HG02642 (cell line): ENCODE measurements around the gene CNTNAP2.
"Not testable (repeated sequence)": the region's sequence is repeated elsewhere in the genome, so short reads cannot be mapped to it uniquely, and the experiment has no call there.

Experiments
- ATAC-seq: cut with Tn5 transposase; IDR thresholded peaks from one replicate; pipeline ENCODE4 v1.9.1; 2021; ENCODE audit warnings: mild to moderate bottlenecking; ENCODE audit not compliant: unreplicated experiment, poor library complexity

Gene CNTNAP2

DNA sequence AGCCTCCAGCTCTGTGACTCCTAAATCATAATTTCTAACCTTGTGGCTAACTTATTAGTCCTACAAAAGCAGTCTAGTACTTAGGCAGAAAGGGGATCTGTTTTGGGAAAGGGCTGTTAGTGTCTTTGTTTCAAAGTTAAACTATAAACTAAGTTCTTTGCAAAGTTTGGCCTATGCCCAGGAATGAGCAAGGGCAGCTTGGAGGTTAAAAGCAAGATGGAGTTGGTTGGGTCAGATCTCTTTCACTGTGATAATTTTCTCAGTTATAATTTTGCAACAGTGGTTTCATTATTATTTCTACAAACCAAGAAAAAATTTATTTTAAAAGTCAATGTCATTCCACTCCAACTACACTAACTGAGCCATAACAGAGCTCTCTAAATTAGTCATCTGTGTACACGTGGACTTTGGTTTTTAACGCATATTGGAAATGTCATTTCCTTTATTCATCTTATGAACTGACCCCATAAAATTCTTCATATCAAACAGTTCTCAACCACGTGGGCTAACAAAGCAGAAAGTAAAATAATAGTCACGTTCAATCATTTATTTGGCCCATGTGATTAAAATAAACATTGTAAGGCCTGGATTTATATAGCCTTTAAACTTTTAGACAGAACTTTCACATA lies 2330.7 kb downstream of the CNTNAP2 start:
- peak; percentile 90 for ATAC-seq

DNA sequence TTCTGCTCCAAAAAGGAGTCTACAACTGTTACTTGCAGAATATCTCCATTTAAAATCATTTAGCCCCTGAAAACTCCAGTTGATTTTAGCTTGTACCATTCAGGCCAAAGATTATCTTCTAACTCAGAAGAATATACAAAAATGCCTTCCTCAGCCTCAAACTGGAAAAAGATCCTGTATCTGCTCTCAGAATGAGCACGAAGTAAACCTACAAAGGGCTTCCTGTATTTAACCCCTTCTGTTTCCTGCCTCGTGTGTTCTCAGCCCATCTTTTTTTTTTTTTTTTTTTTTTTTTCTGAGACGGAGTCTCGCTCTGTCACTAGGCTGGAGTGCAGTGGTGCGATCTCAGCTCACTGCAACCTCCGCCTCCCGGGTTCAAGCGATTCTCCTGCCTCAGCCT lies 2334.9 kb downstream of the CNTNAP2 start:
- not testable (repeated sequence) for ATAC-seq

DNA sequence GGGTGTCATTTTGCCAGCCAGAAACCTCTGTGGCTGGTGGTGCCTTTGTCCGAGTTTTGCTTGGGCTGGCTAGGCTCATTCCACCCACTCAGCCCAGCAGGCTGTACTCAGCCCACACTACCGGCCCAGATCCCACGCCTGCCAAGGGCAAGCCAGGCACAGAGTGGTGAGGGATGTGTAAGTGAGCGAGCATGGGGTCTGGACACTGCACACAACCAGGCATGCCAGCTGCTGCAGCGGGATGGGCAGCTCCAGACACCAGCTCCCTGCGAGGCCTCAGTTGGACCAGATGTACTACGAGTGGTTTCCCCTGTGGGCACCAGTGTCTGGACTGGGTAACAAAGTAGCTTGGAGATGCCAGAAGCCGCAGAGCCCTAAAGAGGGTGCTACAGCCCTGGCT lies 2339.8 kb downstream of the CNTNAP2 start:
- no peak for ATAC-seq

DNA sequence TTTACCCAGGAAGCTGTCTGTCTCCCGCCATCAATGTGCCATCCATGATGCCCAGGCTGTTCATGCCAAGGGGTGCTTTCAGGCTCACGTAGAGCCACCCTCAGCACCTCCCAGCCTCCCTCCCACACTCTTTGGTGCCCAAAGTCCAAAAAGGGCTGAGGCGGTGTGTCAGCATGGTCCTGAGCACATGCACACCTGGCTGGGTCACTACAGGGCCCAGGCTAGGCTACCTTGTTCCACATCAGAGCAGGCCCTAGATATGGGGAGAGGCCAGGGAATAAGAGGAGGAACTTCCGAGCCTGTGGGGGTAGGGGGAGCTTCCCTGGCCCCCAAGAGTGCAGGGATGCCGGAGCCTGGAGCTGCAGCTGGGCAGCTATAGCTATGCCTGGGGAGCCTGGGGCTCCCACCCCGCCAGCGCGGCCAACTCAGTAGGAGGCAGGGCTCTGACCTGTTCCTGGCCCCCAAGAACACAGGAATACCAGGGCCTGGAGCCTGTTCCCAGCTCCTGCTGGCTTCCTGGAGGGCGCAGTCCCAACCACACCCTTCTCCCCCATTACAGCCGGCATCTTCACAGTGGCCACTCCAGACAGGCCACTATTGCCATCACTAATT lies 2340.8 kb downstream of the CNTNAP2 start:
- no peak for ATAC-seq

DNA sequence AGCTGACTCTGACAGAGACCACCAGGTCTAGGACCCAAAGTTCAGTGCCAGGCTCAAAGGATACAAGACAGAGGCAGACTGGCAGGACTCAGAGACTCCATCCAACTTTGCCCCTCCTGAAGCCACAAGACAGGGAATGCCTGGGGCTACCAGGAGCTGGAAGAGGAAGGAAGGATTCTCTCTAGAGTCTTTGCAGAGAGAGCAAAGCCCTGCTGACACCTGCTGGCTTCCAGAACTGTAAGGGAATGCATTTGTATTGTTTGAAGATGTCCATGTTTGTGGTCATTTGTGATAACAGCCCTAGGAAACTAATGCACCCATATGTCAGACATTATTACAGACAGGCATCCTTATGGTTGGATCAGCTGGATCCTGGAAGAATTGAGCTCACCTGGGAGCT lies 2341.7 kb downstream of the CNTNAP2 start:
- ATAC-seq, result no peak

DNA sequence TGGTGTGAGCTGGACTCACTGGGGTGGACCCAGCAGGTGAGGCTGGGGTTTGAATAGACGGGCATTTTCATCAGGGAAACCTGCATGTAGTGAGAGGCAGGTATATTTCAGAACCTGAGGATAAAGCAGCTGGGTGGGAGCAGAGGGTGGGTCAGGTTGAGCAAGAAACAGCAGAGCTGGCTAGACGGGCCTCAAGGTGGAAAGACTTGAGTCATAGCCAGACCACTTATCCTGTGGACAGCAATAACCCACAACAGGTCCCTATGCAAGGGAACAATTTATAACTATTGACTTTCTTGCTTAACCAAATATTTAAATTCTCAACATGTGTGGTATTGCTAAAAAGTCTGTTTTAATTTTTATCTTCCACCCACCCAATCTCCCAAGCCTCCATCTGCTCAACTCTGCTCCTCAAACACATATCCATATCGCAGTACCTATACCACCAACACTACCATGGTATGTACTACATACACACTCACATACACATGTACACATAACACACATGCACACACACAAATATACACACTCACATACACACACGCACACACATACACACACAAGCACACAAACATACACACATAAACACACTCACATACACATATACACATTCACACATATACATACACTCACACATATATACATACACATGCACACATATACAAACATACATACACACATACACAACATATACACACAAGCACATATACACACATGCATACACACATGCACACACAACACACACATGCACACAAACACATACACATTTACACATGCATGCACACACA lies 2345.0 kb downstream of the CNTNAP2 start:
- ATAC-seq, result no peak

DNA sequence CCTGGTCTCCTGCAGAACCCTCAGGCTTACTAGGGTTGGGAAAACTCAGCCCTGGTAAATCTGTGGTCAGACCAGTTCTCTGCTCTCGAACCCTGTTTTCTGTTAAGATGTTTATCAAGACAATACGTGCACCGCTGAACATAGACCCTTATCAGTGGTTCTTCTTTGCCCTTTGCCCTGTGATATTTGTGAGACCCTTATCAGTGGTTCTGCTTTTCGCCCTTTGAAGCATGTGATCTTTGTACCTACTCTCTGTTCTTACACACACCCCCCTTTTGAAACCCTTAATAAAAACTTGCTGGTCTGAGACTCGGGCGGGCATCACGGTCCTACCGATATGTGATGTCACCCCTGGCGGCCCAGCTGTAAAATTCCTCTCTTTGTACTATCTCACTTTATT lies 2346.2 kb downstream of the CNTNAP2 start:
- ATAC-seq, result not testable (repeated sequence)

DNA sequence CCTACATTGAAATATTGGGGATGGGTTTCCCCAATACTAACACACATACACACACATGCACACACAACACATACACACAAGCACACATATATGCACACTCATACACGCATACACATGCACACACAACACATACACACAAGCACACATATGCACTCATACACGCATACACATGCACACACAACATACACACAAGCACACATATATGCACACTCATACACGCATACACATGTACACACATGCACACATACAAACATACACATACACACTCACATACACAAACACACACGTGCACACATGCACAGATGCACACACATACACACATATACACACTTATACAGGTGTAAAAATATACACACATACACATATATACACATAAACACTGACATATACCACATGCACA lies 2346.6 kb downstream of the CNTNAP2 start:
- no peak for ATAC-seq

DNA sequence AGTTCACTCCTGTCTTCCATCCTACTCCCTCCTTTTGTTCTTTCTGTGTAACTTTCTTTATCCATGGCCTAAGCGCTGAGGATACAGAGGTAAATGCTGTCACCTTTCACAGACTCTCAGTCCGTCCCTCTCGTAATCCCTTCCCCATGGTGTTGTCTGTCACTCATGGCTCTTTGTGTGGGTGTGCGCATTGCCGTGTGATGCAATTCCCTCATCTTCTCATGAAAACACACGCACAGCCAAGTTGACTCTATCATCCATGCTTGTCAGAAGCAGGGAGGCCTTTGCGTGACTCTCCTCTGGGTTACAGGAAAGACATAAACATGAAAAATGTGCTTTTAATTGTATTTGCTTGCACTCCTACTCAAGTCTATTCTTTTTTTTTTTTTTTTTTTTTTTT lies 2348.3 kb downstream of the CNTNAP2 start:
- ATAC-seq, result no peak

DNA sequence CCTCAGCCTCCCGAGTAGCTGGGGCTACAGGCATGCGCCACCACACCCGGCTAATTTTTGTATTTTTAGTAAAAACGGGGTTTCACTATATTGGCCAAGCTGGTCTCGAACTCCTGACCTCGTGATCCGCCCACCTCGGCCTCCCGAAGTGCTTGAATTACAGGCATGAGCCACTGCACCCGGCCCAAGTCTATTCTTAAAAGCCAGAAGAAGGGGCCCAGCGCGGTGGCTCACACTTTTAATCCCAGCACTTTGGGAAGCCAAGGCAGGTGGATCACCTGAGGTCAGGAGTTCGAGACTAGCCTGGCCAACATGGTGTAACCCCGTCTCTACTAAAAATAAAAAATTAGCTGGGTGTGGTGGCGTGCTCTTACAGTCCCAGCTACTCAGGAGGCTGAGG lies 2348.8 kb downstream of the CNTNAP2 start:
- not testable (repeated sequence) for ATAC-seq

DNA sequence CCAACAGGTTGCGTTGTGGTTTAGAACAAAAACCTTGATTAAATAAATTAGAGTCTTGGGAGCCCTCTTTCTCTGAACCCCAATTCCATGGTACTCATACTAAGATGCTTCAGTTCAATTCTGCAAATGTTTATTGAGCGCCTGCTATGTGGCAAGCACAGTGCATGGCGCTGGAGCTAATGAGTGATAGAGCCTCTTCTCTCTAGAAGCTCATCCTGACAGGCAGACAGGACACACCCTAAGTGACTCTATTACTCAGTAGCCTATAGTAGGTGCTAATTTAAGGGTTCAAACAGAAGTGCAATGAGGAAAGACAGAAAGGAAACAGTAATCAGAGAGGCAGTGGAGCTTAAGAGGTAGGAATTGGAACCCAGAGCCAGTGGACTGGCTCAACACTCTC lies 2349.5 kb downstream of the CNTNAP2 start:
- ATAC-seq, result no peak

DNA sequence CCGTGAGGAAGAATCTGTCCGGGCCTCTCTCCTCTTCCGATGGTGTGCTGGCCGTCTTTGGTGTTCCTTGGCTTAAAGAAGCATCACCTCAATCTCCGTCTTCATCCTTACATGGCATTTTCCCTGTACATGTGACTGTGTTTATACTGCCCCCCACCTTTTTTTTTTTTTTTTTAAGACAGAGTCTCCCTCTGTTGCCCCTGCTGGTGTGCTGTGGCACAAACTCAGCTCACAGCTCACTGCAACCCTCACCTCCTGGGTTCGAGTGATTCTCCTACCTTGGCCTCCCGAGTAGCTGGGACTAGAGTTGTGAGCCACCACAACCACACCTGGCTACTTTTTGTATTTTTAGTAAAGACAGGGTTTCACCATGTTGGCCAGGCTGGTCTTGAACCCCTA lies 2352.1 kb downstream of the CNTNAP2 start:
- no peak for ATAC-seq
